Measurements from ENCODE around the gene CPNE8.

- TF ChIP-seq CTCF (IDR thresholded peaks at IDR 0.05; ENCODE audit: insufficient read depth, low read length), result no peak
- TF ChIP-seq, protein P1, sequence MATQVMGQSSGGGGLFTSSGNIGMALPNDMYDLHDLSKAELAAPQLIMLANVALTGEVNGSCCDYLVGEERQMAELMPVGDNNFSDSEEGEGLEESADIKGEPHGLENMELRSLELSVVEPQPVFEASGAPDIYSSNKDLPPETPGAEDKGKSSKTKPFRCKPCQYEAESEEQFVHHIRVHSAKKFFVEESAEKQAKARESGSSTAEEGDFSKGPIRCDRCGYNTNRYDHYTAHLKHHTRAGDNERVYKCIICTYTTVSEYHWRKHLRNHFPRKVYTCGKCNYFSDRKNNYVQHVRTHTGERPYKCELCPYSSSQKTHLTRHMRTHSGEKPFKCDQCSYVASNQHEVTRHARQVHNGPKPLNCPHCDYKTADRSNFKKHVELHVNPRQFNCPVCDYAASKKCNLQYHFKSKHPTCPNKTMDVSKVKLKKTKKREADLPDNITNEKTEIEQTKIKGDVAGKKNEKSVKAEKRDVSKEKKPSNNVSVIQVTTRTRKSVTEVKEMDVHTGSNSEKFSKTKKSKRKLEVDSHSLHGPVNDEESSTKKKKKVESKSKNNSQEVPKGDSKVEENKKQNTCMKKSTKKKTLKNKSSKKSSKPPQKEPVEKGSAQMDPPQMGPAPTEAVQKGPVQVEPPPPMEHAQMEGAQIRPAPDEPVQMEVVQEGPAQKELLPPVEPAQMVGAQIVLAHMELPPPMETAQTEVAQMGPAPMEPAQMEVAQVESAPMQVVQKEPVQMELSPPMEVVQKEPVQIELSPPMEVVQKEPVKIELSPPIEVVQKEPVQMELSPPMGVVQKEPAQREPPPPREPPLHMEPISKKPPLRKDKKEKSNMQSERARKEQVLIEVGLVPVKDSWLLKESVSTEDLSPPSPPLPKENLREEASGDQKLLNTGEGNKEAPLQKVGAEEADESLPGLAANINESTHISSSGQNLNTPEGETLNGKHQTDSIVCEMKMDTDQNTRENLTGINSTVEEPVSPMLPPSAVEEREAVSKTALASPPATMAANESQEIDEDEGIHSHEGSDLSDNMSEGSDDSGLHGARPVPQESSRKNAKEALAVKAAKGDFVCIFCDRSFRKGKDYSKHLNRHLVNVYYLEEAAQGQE (IDR thresholded peaks at IDR 0.05; ENCODE audit: insufficient replicate concordance, low read depth), result no peak
Measured at GRCh38 chr12:38949363-38949762, 44.0 kb upstream of the CPNE8 start.

Data from HL-60 (cell line).